ENCODE data around the gene TMEFF2. TPM values are rescaled to one million over a fixed set of nuclear protein-coding genes. Genes with fewer than 3 reads are reported as not detected.

The TMEFF2 gene
- total and polyA plus RNA-seq, 3 donors from 2014 or later, result 2.2 to 3.0 (median 2.7) TPM

GRCh38 chr2:192127434-192127833 lies 67.3 kb downstream of the TMEFF2 start:
- no peak for TF ChIP-seq POLR2A (IDR thresholded peaks at IDR 0.05)
- TF ChIP-seq, protein P1, sequence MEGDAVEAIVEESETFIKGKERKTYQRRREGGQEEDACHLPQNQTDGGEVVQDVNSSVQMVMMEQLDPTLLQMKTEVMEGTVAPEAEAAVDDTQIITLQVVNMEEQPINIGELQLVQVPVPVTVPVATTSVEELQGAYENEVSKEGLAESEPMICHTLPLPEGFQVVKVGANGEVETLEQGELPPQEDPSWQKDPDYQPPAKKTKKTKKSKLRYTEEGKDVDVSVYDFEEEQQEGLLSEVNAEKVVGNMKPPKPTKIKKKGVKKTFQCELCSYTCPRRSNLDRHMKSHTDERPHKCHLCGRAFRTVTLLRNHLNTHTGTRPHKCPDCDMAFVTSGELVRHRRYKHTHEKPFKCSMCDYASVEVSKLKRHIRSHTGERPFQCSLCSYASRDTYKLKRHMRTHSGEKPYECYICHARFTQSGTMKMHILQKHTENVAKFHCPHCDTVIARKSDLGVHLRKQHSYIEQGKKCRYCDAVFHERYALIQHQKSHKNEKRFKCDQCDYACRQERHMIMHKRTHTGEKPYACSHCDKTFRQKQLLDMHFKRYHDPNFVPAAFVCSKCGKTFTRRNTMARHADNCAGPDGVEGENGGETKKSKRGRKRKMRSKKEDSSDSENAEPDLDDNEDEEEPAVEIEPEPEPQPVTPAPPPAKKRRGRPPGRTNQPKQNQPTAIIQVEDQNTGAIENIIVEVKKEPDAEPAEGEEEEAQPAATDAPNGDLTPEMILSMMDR (IDR thresholded peaks at IDR 0.05), result no peak
- no peak for DNase-seq
- H3K27me3 ChIP-seq, result no peaks in the 10 kb centered on the region
- H3K4me1 ChIP-seq, result no peaks in the 10 kb centered on the region
- no peak overlapping the region for H3K4me3 ChIP-seq
- H3K36me3 ChIP-seq (ENCODE audit: low read depth, missing control alignments), result no peaks in the 10 kb centered on the region
- 61 to 64% methylated on average over 2 of the region's 2 CpGs for WGBS, 2 donors
- H3K27ac ChIP-seq, result no peak overlapping the region
- H3K9me3 ChIP-seq, result no peaks in the 10 kb centered on the region
- intact Hi-C loops (cut with DNase I; ENCODE audit: low total_unique reads), result no loop called here

GRCh38 chr2:192126912-192127311 lies 67.8 kb downstream of the TMEFF2 start:
- no peaks in the 10 kb centered on the region for H3K9me3 ChIP-seq
- H3K27ac ChIP-seq, result no peak overlapping the region
- no peak for DNase-seq
- intact Hi-C loops (cut with DNase I; ENCODE audit: low total_unique reads), result no loop called here
- no peaks in the 10 kb centered on the region for H3K27me3 ChIP-seq
- H3K4me1 ChIP-seq, result no peaks in the 10 kb centered on the region
- no peak overlapping the region for H3K4me3 ChIP-seq
- no peaks in the 10 kb centered on the region for H3K36me3 ChIP-seq (ENCODE audit: low read depth, missing control alignments)
- no peak for TF ChIP-seq POLR2A (IDR thresholded peaks at IDR 0.05)
- TF ChIP-seq, protein P1 (IDR thresholded peaks at IDR 0.05), result no peak

DNA sequence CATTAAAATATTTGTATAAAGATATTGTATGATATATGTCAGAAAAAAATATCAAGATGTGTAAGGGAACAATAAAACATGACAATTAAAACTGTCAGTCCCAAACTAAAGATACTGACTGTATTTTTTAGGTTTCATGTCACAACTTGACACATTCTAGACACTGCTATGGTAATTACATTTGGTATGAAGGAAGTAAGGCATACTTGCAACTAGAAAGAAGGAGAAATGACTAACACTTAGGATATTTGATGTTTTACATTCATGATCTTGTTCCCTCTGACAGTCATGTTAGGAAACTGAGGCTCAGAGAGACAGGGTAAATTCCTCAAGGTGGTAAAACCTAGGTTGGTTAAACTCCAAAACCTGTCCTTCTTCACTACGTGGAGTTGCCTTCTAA lies 68.3 kb downstream of the TMEFF2 start:
- H3K27ac ChIP-seq, result no peak overlapping the region
- no peaks in the 10 kb centered on the region for H3K4me1 ChIP-seq
- intact Hi-C loops (cut with DNase I; ENCODE audit: low total_unique reads), result no loop called here
- no peaks in the 10 kb centered on the region for H3K36me3 ChIP-seq (ENCODE audit: low read depth, missing control alignments)
- TF ChIP-seq, protein P1 (IDR thresholded peaks at IDR 0.05), result no peak
- no peak for TF ChIP-seq POLR2A (IDR thresholded peaks at IDR 0.05)
- no peak for DNase-seq
- H3K9me3 ChIP-seq, result no peaks in the 10 kb centered on the region
- 0% methylated on average over 1 of the region's 1 CpG for WGBS, 2 donors
- H3K27me3 ChIP-seq, result no peaks in the 10 kb centered on the region
- no peak overlapping the region for H3K4me3 ChIP-seq

DNA sequence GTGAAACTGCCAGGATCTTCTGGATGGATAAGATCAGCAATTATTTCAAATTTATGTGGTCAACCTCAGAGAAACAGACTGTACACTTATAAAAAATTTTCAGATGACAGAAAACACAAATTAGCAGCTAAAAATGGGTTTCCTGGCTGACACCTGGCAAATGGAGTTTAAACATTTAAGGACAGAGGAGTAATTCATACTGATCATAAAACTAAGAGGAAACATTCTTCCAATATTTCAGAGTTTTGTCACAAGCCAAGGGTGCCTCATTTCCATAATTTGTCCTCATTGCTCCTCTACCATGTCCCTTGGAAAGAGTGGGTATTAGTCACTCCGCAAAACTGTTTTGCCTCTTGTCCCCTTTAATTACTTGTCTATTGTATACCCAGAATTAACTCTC lies 70.2 kb downstream of the TMEFF2 start:
- H3K9me3 ChIP-seq, result no peaks in the 10 kb centered on the region
- no peaks in the 10 kb centered on the region for H3K36me3 ChIP-seq (ENCODE audit: low read depth, missing control alignments)
- intact Hi-C loops (cut with DNase I; ENCODE audit: low total_unique reads), result no loop called here
- 81 to 86% methylated on average over 1 of the region's 1 CpG for whole genome bisulfite sequencing, 2 donors
- H3K4me3 ChIP-seq, result no peak overlapping the region
- DNase-seq, result no peak
- no peaks in the 10 kb centered on the region for H3K4me1 ChIP-seq
- no peaks in the 10 kb centered on the region for H3K27me3 ChIP-seq
- H3K27ac ChIP-seq, result no peak overlapping the region
- TF ChIP-seq POLR2A (IDR thresholded peaks at IDR 0.05), result no peak
- TF ChIP-seq, protein P1 (IDR thresholded peaks at IDR 0.05), result no peak

GRCh38 chr2:192123847-192124246 lies 70.9 kb downstream of the TMEFF2 start:
- intact Hi-C loops (cut with DNase I; ENCODE audit: low total_unique reads), result no loop called here
- no peaks in the 10 kb centered on the region for H3K27me3 ChIP-seq
- TF ChIP-seq, protein P1 (IDR thresholded peaks at IDR 0.05), result no peak
- no peak for TF ChIP-seq POLR2A (IDR thresholded peaks at IDR 0.05)
- no peak overlapping the region for H3K27ac ChIP-seq
- H3K36me3 ChIP-seq (ENCODE audit: low read depth, missing control alignments), result no peaks in the 10 kb centered on the region
- peak; percentile 55 for DNase-seq
- H3K9me3 ChIP-seq, result no peaks in the 10 kb centered on the region
- H3K4me3 ChIP-seq, result no peak overlapping the region
- no peaks in the 10 kb centered on the region for H3K4me1 ChIP-seq
